Measurements from ENCODE around the gene CCIN.
A peak's percentile ranks its signal among the peaks of the same experiment; 100 is the strongest.
"Not testable (repeated sequence)": the region's sequence is repeated elsewhere in the genome, so short reads cannot be mapped to it uniquely, and the experiment has no call there.

Gene CCIN

DNA sequence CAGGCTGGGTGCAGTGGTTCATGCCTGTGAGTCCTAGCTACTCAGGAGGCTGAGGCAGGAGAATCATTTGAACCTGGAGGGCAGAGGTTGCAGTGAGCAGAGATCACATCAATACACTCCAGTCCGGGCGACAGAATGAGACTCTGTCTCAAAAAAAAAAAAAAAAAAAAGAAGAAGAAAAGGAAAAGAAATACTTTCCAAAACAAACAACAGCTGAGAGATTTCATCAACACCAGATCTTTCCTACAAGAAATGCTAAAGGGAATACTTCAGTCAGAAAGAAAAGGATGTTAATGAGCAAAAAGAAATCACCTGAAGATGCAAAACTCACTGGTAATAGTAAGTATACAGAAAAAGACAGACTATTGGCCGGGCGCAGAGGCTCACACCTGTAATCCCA, 8.4 kb downstream of the CCIN start:
- Histone ChIP-seq H4K20me1 (no peaks in the 10 kb centered on the region), H3K4me3 (no peak overlapping the region), H3K4me2 (no peak overlapping the region), H3K27me3 (no peaks in the 10 kb centered on the region), H3K9me3 (peaks cover 14% of the 10 kb centered on the region; the same call in 1 of the 2 replicates), H3K4me1 (peaks cover 15% of the 10 kb centered on the region), H3K27ac (no peak overlapping the region), H3K9ac (no peak overlapping the region), H3K36me3 (no peaks in the 10 kb centered on the region)
- no peak for TF ChIP-seq Cebpa-rat (IDR thresholded peaks at IDR 0.05)

DNA sequence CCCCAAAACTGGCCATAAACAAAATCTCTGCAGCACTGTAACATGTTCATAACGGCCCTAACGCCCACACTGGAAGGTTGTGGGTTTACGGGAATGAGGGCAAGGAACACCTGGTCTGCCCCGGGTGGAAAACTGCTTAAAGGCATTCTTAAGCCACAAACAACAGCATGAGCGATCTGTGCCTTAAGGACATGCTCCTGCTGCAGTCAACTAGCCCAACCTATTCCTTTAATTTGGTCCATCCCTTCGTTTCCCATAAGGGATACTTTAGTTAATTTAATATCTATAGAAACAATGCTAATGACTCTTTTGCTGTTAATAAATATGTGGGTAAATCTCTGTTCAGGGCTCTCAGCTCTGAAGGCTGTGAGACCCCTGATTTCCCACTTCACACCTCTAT, 11.1 kb downstream of the CCIN start:
- H3K36me3 ChIP-seq, H4K20me1 ChIP-seq, H3K27me3 ChIP-seq, H3K4me2 ChIP-seq, H3K4me3 ChIP-seq, H3K9ac ChIP-seq, H3K27ac ChIP-seq: not testable (repeated sequence)
- peaks cover 14% of the 10 kb centered on the region; the same call in 1 of the 2 replicates for H3K9me3 ChIP-seq
- H3K4me1 ChIP-seq, result peaks cover 15% of the 10 kb centered on the region

GRCh38 chr9:36187414-36187813, 18.2 kb downstream of the CCIN start:
- Histone ChIP-seq H3K4me3 (no peak overlapping the region), H3K27ac (no peak overlapping the region), H3K36me3 (no peaks in the 10 kb centered on the region), H3K4me2 (peak overlapping the region; percentile 24), H3K4me1 (peaks cover 29% of the 10 kb centered on the region), H3K9ac (no peak overlapping the region), H3K9me3 (no peaks in the 10 kb centered on the region), H3K27me3 (no peaks in the 10 kb centered on the region), H4K20me1 (peaks cover 15% of the 10 kb centered on the region)
- TF ChIP-seq Cebpa-rat (IDR thresholded peaks at IDR 0.05), result no peak

GRCh38 chr9:36188212-36188611, 19.0 kb downstream of the CCIN start:
- Histone ChIP-seq H3K27me3 (no peaks in the 10 kb centered on the region), H3K4me1 (peaks cover 37% of the 10 kb centered on the region), H3K4me2 (no peak overlapping the region), H3K9ac (no peak overlapping the region), H4K20me1 (peaks cover 23% of the 10 kb centered on the region), H3K4me3 (no peak overlapping the region), H3K27ac (no peak overlapping the region), H3K9me3 (no peaks in the 10 kb centered on the region), H3K36me3 (no peaks in the 10 kb centered on the region)
- no peak for TF ChIP-seq Cebpa-rat (IDR thresholded peaks at IDR 0.05)

- peaks cover 41% of the 10 kb centered on the region for H4K20me1 ChIP-seq
- H3K4me2 ChIP-seq, result peak overlapping the region; percentile 100
- H3K36me3 ChIP-seq, result peaks cover 10% of the 10 kb centered on the region
- peaks cover 54% of the 10 kb centered on the region for H3K4me1 ChIP-seq
- no peaks in the 10 kb centered on the region for H3K9me3 ChIP-seq
- H3K9ac ChIP-seq, result peak overlapping the region; percentile 95
- H3K27me3 ChIP-seq, result no peaks in the 10 kb centered on the region
- TF ChIP-seq Cebpa-rat (IDR thresholded peaks at IDR 0.05), result no peak
- peak overlapping the region; percentile 95 for H3K27ac ChIP-seq
- peak overlapping the region; percentile 90 for H3K4me3 ChIP-seq
These were observed 20.8 kb downstream of the CCIN start for GRCh38 chr9:36189976-36190375.

DNA sequence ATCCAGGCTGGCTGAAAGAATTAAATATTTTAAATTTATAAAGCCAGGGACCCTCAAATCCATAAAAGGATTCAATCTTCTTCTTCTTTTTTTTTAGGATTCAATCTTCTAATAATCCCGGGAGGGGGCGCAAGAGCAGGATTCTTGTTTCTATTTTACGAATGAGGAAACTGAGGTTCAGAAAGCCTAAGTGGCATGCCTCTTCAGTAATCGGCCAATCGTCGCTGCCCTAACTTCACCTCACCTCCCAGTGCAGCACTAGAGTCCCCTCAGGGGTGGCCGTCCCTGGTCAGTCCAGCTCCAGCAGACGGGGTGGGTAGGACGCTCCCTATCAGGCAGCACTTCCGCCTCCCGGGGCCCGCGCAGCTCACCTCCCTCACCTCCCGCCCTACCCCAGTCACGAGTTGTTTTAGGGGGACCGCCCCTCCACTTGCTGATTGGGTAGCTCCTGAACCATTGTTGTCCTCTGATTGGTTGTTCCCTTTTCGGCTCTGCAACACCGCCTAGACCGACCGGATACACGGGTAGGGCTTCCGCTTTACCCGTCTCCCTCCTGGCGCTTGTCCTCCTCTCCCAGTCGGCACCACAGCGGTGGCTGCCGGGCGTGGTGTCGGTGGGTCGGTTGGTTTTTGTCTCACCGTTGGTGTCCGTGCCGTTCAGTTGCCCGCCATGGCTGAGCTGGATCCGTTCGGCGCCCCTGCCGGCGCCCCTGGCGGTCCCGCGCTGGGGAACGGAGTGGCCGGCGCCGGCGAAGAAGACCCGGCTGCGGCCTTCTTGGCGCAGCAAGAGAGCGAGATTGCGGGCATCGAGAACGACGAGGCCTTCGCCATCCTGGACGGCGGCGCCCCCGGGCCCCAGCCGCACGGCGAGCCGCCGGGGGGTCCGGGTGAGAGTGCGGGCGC, 21.5 kb downstream of the CCIN start, which contains the start of gene CLTA:
Gene CLTA (plus strand): TSS at position 534 of the 902 bp plus-strand sequence. CDS start 136 bp downstream, at position 670.
- Histone ChIP-seq H3K27me3 (no peaks in the 10 kb centered on the region), H3K4me1 (peaks cover 55% of the 10 kb centered on the region), H4K20me1 (peaks cover 48% of the 10 kb centered on the region), H3K36me3 (peaks cover 16% of the 10 kb centered on the region), H3K9me3 (no peaks in the 10 kb centered on the region), H3K9ac (peak within 1 kb of the TSS; percentile 95), H3K4me2 (peak within 1 kb of the TSS; percentile 100), H3K27ac (peak within 1 kb of the TSS; percentile 95), H3K4me3 (peak within 1 kb of the TSS; percentile 90)
- no peak for TF ChIP-seq Cebpa-rat (IDR thresholded peaks at IDR 0.05)

GRCh38 chr9:36191290-36191645, 22.1 kb downstream of the CCIN start:
- peaks cover 22% of the 10 kb centered on the region for H3K36me3 ChIP-seq
- H3K4me3 ChIP-seq, result peak overlapping the region; percentile 90
- peaks cover 55% of the 10 kb centered on the region for H3K4me1 ChIP-seq
- no peaks in the 10 kb centered on the region for H3K27me3 ChIP-seq
- peak overlapping the region; percentile 95 for H3K27ac ChIP-seq
- peaks cover 54% of the 10 kb centered on the region for H4K20me1 ChIP-seq
- no peaks in the 10 kb centered on the region for H3K9me3 ChIP-seq
- TF ChIP-seq Cebpa-rat (IDR thresholded peaks at IDR 0.05), result no peak
- H3K4me2 ChIP-seq, result peak overlapping the region; percentile 100
- peak overlapping the region; percentile 95 for H3K9ac ChIP-seq

DNA sequence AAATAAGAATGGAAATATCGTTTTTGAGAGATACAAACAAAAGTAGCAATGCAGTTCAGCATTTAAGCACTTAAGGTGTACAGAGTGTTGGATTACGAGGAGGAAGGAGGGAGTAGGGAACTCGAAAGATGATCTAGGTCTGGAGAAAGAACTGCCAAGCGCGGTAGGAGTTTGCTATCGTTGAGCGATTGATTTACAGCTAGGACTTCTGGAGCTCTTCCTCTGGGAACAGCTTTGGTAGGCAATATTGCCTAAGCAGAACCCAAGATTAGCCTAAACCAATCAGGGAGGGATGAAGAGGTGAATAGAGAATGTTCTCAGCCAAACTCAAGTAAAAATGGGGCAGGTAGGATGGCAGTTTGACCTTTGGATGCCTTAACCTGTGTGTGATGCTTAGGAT, 22.5 kb downstream of the CCIN start:
- Histone ChIP-seq H4K20me1 (peaks cover 58% of the 10 kb centered on the region), H3K36me3 (peaks cover 27% of the 10 kb centered on the region), H3K4me1 (peaks cover 55% of the 10 kb centered on the region), H3K27ac (peak overlapping the region; percentile 95), H3K9ac (peak overlapping the region; percentile 95), H3K9me3 (no peaks in the 10 kb centered on the region), H3K4me2 (peak overlapping the region; percentile 100), H3K4me3 (peak overlapping the region; percentile 90), H3K27me3 (no peaks in the 10 kb centered on the region)
- TF ChIP-seq Cebpa-rat (IDR thresholded peaks at IDR 0.05), result no peak

DNA sequence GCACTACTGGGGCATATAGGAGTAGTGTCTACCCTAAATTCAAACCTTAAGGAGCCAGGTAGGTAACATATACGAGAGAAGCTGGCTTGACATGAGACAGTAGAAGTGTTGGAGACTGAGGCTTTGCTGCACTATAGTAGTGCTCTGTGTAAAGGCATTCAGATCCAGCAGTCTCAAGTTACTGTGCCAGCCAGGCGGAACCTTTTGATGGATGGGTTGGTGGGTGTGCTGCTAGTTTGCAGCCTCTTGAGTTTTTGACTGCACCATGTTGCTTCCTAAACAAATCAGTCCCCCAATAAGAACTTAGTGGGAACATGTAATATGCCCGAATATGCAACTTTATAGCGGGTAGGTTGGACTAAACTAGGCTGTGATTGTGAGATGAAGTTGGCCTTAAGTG, 23.0 kb downstream of the CCIN start:
- no peak for TF ChIP-seq Cebpa-rat (IDR thresholded peaks at IDR 0.05)
- H3K9ac ChIP-seq, result peak overlapping the region; percentile 95
- peaks cover 52% of the 10 kb centered on the region for H3K4me1 ChIP-seq

GRCh38 chr9:36193023-36193422, 23.8 kb downstream of the CCIN start:
- H3K9ac ChIP-seq, result peak overlapping the region; percentile 95
- peaks cover 72% of the 10 kb centered on the region for H4K20me1 ChIP-seq

More for the DNA sequence above, 23.0 kb downstream of the CCIN start:
- Histone ChIP-seq H3K27ac (peak overlapping the region; percentile 95), H3K36me3 (peaks cover 32% of the 10 kb centered on the region), H3K27me3 (no peaks in the 10 kb centered on the region), H3K4me3 (peak overlapping the region; percentile 90), H3K4me2 (peak overlapping the region; percentile 100), H4K20me1 (peaks cover 63% of the 10 kb centered on the region), H3K9me3 (no peaks in the 10 kb centered on the region)

More at GRCh38 chr9:36193023-36193422, 23.8 kb downstream of the CCIN start:
- peak overlapping the region; percentile 100 for H3K4me2 ChIP-seq
- H3K27me3 ChIP-seq, result no peaks in the 10 kb centered on the region
- H3K9me3 ChIP-seq, result no peaks in the 10 kb centered on the region
- peak overlapping the region; percentile 90 for H3K4me3 ChIP-seq
- peak overlapping the region; percentile 47; the same call in 1 of the 2 replicates for H3K27ac ChIP-seq
- no peak for TF ChIP-seq Cebpa-rat (IDR thresholded peaks at IDR 0.05)
- H3K4me1 ChIP-seq, result peaks cover 46% of the 10 kb centered on the region
- peaks cover 40% of the 10 kb centered on the region for H3K36me3 ChIP-seq
